GM19035 (cell line): ENCODE data around the gene FARP1.

Experiments used
- ATAC-seq: cut with Tn5 transposase; IDR thresholded peaks from one replicate; pipeline ENCODE4 v1.9.1; 2021; ENCODE audit not compliant: unreplicated experiment

Gene FARP1

GRCh38 chr13:98134901-98135300 is 8.0 kb upstream of the FARP1 start:
- ATAC-seq, result no peak

- no peak for ATAC-seq
These were observed 1.8 kb upstream of the FARP1 start for GRCh38 chr13:98141091-98141490.

GRCh38 chr13:98141509-98142379 is 1.1 kb upstream of the FARP1 start:
- ATAC-seq, result peak; percentile 4

GRCh38 chr13:98143157-98143553 is 261 bp downstream of the FARP1 start:
- ATAC-seq, result peak; percentile 32

GRCh38 chr13:98143601-98144026 is 720 bp downstream of the FARP1 start:
- peak; percentile 9 for ATAC-seq

GRCh38 chr13:98144027-98144741 is 1.3 kb downstream of the FARP1 start:
- ATAC-seq, result no peak

GRCh38 chr13:98144801-98145350 is 2.0 kb downstream of the FARP1 start:
- ATAC-seq, result no peak

- ATAC-seq, result no peak
These were observed 4.6 kb downstream of the FARP1 start for GRCh38 chr13:98147521-98147920.

GRCh38 chr13:98150832-98151479 is 8.1 kb downstream of the FARP1 start:
- no peak for ATAC-seq

GRCh38 chr13:98155475-98156109 is 12.7 kb downstream of the FARP1 start:
- no peak for ATAC-seq

GRCh38 chr13:98156259-98156658 is 13.4 kb downstream of the FARP1 start:
- ATAC-seq, result no peak

GRCh38 chr13:98157188-98157587 is 14.3 kb downstream of the FARP1 start:
- ATAC-seq, result no peak

GRCh38 chr13:98157609-98158008 is 14.7 kb downstream of the FARP1 start:
- ATAC-seq, result no peak

GRCh38 chr13:98158172-98158899 is 15.4 kb downstream of the FARP1 start:
- ATAC-seq, result no peak

- no peak for ATAC-seq
These were observed 20.0 kb downstream of the FARP1 start for GRCh38 chr13:98162935-98163334.

- ATAC-seq, result no peak
These were observed 26.4 kb downstream of the FARP1 start for GRCh38 chr13:98169331-98169730.

GRCh38 chr13:98171900-98172589 is 29.2 kb downstream of the FARP1 start:
- ATAC-seq, result no peak

- ATAC-seq, result no peak
These were observed 29.9 kb downstream of the FARP1 start for GRCh38 chr13:98172590-98173422.
